Measurements from ENCODE around the gene RPTN.

RPTN gene

DNA sequence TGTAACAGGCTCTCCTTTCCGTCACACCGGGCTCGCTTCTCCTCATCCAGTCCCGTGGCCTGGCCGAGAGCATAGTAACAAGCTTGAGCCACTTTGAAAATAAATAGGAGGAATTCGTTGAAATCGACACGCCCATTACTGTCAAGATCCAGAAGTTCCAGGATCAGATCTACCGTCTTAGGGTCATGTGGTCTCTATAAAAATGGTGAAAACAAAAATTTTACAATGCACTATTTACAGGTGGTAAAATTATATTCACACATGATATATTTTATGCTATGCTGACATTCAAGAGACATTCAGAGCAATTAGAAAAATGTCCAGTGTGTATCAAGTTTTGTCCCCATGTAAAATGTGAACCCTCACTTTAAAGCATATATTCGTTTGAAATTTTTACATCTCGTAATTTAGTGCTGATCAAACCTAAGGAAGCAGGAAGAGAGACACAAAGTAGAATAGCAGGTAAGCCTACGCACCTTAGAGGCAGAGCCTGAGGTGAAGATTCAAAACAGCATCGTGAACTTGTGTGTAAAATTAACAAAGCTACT is 46.1 kb downstream of the RPTN start:
- TF ChIP-seq, protein P1, sequence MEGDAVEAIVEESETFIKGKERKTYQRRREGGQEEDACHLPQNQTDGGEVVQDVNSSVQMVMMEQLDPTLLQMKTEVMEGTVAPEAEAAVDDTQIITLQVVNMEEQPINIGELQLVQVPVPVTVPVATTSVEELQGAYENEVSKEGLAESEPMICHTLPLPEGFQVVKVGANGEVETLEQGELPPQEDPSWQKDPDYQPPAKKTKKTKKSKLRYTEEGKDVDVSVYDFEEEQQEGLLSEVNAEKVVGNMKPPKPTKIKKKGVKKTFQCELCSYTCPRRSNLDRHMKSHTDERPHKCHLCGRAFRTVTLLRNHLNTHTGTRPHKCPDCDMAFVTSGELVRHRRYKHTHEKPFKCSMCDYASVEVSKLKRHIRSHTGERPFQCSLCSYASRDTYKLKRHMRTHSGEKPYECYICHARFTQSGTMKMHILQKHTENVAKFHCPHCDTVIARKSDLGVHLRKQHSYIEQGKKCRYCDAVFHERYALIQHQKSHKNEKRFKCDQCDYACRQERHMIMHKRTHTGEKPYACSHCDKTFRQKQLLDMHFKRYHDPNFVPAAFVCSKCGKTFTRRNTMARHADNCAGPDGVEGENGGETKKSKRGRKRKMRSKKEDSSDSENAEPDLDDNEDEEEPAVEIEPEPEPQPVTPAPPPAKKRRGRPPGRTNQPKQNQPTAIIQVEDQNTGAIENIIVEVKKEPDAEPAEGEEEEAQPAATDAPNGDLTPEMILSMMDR (conservative IDR thresholded peaks at IDR 0.05; ENCODE audit: low read depth): no peak
- POLR2A ChIA-PET (ENCODE audit: low non-redundant PET): no interaction called here
- no peak overlapping the region for H3K27ac ChIP-seq
- DNase-seq (ENCODE audit: low spot score): no peak
- CTCF ChIA-PET: interaction anchor here (0.6 to 2.0 kb wide), 4 partner anchors 23 to 183 kb away, joined by 3 to 5 read pairs (median 3); no protein-coding TSS in a partner anchor

DNA sequence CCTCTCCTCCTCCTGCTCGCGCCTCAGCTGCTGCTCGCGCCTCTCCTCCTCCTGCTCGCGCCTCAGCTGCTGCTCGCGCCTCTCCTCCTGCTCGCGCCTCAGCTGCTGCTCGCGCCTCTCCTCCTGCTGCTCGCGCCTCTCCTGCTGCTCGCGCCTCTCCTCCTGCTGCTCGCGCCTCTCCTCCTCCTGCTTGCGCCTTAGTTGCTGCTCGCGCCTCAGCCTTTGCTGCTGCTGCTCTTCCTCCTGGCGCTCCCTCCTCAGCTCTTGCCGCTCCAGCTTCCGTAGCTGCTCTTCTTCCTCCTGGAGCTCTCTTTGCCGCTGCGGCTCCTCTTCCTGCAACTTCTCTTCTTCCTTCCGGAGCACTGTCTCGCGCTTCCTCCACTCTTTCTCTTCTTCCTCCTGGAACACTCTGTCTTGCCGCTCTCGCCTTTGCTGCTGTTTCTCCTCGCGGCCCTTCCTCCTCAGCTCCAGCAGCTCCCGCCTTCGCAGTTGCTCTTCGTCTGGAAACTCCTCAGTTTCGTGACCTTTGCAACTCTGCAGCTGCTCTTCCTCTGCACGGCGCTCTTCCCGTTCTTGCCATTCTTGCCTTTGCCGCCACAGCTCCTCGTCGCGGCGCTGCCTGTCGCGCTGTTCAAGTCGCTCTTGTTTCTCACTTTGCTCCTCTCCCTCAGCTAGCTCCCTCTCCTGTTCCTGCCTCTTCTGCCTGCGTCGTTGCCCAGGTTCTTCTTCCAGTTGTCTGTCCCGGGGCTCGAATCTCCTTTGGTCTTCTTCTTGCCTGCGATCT is 46.7 kb downstream of the RPTN start:
- H3K27ac ChIP-seq: no peak overlapping the region
- TF ChIP-seq, protein P1 (conservative IDR thresholded peaks at IDR 0.05; ENCODE audit: low read depth): no peak
- POLR2A ChIA-PET (ENCODE audit: low non-redundant PET): no interaction called here
- CTCF ChIA-PET: interaction anchor here (0.7 to 2.0 kb wide), 4 partner anchors 59 to 183 kb away, joined by 3 to 6 read pairs (median 5); no protein-coding TSS in a partner anchor
- no peak for DNase-seq (ENCODE audit: low spot score)

DNA sequence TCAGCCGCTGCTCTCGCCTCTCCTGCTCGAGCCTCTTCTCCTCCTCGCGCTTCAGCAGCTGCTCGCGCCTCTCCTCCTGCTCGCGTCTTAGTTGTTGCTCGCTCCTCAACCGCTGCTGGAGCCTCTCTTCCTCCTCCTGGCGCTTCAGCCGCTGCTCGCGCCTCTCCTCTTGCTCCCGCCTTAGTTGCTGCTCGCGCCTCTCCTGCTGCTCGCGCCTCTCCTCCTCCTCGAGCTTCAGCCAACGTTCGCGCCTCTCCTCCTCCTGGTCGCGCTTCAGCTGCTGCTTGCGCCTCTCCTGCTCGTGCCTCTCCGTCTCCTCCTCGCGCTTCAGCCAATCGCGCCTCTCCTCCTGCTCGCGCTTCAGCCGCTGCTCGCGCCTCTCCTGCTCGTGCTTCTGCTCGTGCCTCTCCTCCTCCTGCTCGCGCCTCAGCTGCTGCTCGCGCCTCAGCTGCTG is 47.5 kb downstream of the RPTN start:
- ChIA-PET POLR2A (ENCODE audit: low non-redundant PET) (interaction anchor here (0.7 kb wide), 1 partner anchor 75 kb away, joined by 4 read pairs; the partner anchor contains the start of gene S100A11), CTCF (interaction anchor here (1.2 to 2.0 kb wide), 5 partner anchors 30 to 347 kb away, joined by 3 to 6 read pairs (median 5); no protein-coding TSS in a partner anchor)
- no peak for DNase-seq (ENCODE audit: low spot score)
- TF ChIP-seq, protein P1 (conservative IDR thresholded peaks at IDR 0.05; ENCODE audit: low read depth): no peak
- peak overlapping the region; percentile 76 for H3K27ac ChIP-seq

DNA sequence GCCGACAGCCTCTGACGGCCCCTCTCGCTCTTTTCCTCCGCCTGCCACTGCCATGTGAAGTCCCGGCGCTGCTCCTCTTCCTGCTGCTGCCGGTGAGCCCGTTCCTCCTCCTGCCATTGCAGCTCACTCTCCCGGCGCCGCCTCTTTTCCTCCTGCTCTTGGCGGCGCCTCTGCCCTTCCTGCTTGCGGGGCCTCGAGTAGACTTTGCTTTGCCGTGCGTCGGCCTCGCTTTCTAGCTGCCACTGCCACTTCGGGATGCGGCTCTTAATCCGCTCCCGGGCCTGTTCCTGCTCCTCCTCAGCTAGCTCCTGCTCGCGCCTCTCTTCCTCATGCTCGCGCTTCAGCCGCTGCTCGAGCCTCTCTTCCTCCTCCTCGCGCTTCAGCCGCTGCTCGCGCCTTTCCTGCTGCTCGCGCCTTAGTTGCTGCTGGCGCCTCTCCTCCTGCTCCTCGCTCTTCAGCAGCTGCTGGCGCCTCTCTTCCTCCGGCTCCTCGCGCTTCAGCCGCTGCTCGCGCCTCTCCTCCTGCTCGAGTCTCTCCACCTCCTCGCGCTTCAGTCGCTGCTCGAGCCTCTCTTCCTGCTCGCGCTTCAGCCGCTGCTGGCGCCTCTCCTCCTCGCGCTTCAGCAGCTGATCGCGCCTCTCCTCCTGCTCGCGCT is 48.0 kb downstream of the RPTN start:
- ChIA-PET POLR2A (ENCODE audit: low non-redundant PET) (interaction anchor here (0.7 kb wide), 1 partner anchor 74 kb away, joined by 4 read pairs; the partner anchor contains the start of gene S100A11), CTCF (interaction anchor here (0.6 to 1.8 kb wide), 8 partner anchors 21 to 347 kb away, joined by 3 to 10 read pairs (median 4); no protein-coding TSS in a partner anchor)
- TF ChIP-seq, protein P1 (conservative IDR thresholded peaks at IDR 0.05; ENCODE audit: low read depth): no peak
- peak; percentile 25 for DNase-seq (ENCODE audit: low spot score)
- H3K27ac ChIP-seq: peak overlapping the region; percentile 76

DNA sequence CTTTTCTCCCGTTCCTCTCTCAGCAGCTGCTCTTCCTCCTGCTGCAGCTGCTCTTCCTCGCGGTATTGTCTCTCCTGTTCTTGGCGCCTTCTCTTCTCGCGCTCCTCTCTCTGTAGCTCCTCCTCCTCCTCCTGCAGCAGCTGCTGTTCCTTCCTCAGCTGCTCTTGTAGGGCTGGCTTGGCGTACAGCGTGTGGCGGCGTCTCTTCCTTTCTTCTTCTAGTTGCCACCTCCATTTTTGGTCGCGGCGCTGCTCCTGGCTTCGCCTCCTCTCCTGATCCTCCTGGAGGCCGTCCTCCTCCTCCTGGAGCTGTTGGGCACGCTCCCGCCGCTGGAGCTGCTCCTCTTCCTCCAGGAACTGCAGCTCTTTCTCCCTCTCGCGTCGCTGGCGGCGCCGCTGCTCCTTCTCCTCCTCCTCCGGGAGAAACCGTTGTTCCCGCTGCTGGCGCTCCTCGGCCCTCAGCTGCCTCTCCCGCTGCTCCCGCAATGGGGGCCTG is 48.6 kb downstream of the RPTN start:
- CTCF ChIA-PET: interaction anchor here (0.6 to 1.8 kb wide), 8 partner anchors 21 to 823 kb away, joined by 3 to 10 read pairs (median 4); no protein-coding TSS in a partner anchor
- peak overlapping the region; percentile 76 for H3K27ac ChIP-seq
- TF ChIP-seq, protein P1 (conservative IDR thresholded peaks at IDR 0.05; ENCODE audit: low read depth): no peak
- POLR2A ChIA-PET (ENCODE audit: low non-redundant PET): no interaction called here
- DNase-seq (ENCODE audit: low spot score): peak; percentile 36

DNA sequence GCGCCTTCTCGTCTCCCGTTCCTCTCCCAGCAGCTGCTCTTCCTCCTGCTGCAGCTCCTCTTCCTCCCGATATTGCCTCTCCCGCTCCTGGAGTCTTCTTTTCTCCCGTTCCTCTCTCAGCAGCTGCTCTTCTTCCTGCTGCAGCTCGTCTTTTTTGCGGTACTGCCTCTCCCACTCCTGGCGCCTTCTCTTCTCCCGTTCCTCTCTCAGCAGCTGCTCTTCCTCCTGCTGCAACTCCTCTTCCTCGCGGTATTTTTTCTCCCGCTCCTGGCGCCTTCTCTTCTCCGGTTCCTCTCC is 49.1 kb downstream of the RPTN start:
- ChIA-PET CTCF (interaction anchor here (0.6 to 2.4 kb wide), 7 partner anchors 8 to 823 kb away, joined by 3 to 10 read pairs (median 5); no protein-coding TSS in a partner anchor), POLR2A (ENCODE audit: low non-redundant PET) (no interaction called here)
- TF ChIP-seq, protein P1 (conservative IDR thresholded peaks at IDR 0.05; ENCODE audit: low read depth): no peak
- peak overlapping the region; percentile 76 for H3K27ac ChIP-seq
- no peak for DNase-seq (ENCODE audit: low spot score)
